Measurements from ENCODE around the gene FABP7. TPM values are rescaled to one million over a fixed set of nuclear protein-coding genes. Genes with fewer than 3 reads are reported as not detected.

Gene FABP7
- polyA plus RNA-seq, 2 of the 4 experiments (the other 2 are of a cell fraction), result not detected

GRCh38 chr6:122798099-122798641 is 18.7 kb downstream of the FABP7 start:
- ChIA-PET CTCF (interaction anchor here (1.2 to 2.5 kb wide), 5 partner anchors 9 to 72 kb away, joined by 3 to 17 read pairs (median 3); partner anchors contain the start of gene SMPDL3A), POLR2A (interaction anchor here (0.6 to 1.6 kb wide), 2 partner anchors 9 to 179 kb away, joined by 3 to 17 read pairs; partner anchors contain the start of gene SMPDL3A)
- peak; percentile 88 to 96 for ATAC-seq
- FAIRE-seq, result no peak
- Histone ChIP-seq H3K4me1 (peaks cover 32% of the 10 kb centered on the region), H3K9me3 (no peaks in the 10 kb centered on the region), H3K4me3 (no peak overlapping the region), H3K4me2 (peak overlapping the region; percentile 58), H3K27ac (peak overlapping the region in 1 of 2 experiments; percentile 28; a peak in 1 of 6 replicates)
- DNase-seq (ENCODE audit: low read depth in 1 of 2, low spot score in 1 of 2), result peak; percentile 15 to 59
- TF ChIP-seq JUNB (IDR thresholded peaks at IDR 0.05) (peak; percentile 73), GATA3 (IDR thresholded peaks at IDR 0.05; ENCODE audit: borderline replicate concordance) (no peak; the same call in 1 of the 2 replicates), FOSL2 (IDR thresholded peaks at IDR 0.05) (peak; percentile 40), FOSL2 (CRISPR knock-in tag; IDR thresholded peaks at IDR 0.05) (0 out of 2 replicates have a peak, but pooled peaks have one; percentile 2)
- 5% methylated on average over 6 of the region's 6 CpGs for WGBS (ENCODE audit: missing lambda C conversion rate)

DNA sequence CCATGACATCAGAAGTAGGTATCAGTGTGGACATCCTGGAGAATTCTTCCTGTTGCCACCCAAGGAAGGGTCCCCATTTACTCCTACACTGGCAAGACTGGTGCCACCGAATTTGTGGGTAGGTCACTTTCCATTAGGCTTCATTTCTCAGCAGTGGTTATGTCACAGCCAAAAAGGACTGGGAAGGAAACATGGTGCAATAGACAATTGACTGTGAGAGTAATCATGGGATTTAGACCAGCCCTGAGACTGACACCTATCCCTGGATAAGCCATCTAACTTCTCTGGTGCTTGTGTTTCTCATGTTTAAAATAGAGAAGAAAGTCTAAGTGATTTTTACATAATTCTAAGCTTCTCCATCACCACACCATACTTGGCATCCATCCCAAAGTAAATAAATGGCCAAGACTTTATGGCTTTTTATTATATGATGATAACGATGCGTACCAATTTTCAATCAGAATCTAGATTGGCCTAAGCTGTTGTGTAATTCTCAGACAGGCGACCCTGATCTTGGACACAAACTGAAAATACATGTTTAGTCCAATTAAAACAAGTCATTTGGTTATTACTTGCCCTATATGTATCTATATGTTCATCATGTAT is 19.7 kb downstream of the FABP7 start:
- DNase-seq (ENCODE audit: low read depth in 1 of 2, low spot score in 1 of 2) (no peak), ATAC-seq (no peak), FAIRE-seq (no peak)
- WGBS (ENCODE audit: missing lambda C conversion rate), result 79% methylated on average over 4 of the region's 4 CpGs
- no peaks in the 10 kb centered on the region for H3K9me3 ChIP-seq
- peak overlapping the region; percentile 58 for H3K4me2 ChIP-seq
- CTCF ChIA-PET, result interaction anchor here (1.2 to 2.5 kb wide), 5 partner anchors 10 to 71 kb away, joined by 3 to 17 read pairs (median 3); partner anchors contain the start of gene SMPDL3A
- no peak for TF ChIP-seq HEYL (CRISPR knock-in tag; IDR thresholded peaks at IDR 0.05)
- no peak for TF ChIP-seq BHLHE40 (IDR thresholded peaks at IDR 0.05; ENCODE audit: low read depth, low read length)
- no peak for TF ChIP-seq JUNB (IDR thresholded peaks at IDR 0.05)
- no peak for TF ChIP-seq HOXB13 (CRISPR knock-in tag; IDR thresholded peaks at IDR 0.05; ENCODE audit: low read depth)
- TF ChIP-seq MYC (IDR thresholded peaks at IDR 0.05; ENCODE audit: borderline replicate concordance, low read length), result no peak
- no peak for TF ChIP-seq CBX8 (IDR thresholded peaks at IDR 0.05)
- TF ChIP-seq CHD2 (IDR thresholded peaks at IDR 0.05; ENCODE audit: low read length, partially characterized antibody), result no peak
- H3K4me3 ChIP-seq, result no peak overlapping the region
- peaks cover 32% of the 10 kb centered on the region for H3K4me1 ChIP-seq
- no peak overlapping the region for H3K27ac ChIP-seq
- POLR2A ChIA-PET, result interaction anchor here (1.6 kb wide), 1 partner anchor 10 kb away, joined by 17 read pairs; the partner anchor contains the start of gene SMPDL3A

DNA sequence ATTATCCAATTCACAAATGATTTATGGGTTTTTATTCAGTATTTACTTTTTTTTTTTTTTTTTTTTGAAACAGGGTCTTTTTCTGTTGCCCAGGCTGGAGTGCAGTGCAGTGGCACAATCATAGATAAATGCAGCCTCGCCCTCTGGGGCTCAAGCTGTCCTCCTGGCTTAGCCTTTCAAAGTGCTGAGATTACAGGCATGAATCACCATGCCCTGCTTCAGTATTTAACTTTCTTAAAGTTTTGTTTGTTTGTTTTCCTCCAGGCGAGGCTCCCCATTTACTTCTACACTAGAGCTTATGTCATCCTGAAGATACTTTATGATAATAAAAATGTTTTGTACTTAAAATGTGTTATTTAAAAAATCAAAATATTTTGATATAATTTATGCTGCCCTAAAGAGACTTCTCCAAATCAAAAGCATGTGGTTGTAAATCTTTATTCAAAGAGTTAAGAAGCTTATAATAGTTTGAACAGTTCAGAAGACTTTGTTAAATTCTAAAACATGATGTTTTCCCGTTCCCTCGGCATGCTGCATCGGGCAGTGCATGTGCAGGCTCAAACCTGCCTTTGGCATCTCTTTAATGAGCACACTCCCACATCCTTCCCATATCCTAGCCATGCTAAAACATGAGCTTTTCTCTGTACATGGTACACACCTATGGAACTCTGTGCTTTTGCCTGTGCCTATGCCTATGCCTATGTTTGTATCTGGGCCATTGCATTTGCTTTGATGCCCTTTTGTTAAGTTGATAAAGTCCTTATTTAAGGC is 20.6 kb downstream of the FABP7 start:
- TF ChIP-seq, protein P1, sequence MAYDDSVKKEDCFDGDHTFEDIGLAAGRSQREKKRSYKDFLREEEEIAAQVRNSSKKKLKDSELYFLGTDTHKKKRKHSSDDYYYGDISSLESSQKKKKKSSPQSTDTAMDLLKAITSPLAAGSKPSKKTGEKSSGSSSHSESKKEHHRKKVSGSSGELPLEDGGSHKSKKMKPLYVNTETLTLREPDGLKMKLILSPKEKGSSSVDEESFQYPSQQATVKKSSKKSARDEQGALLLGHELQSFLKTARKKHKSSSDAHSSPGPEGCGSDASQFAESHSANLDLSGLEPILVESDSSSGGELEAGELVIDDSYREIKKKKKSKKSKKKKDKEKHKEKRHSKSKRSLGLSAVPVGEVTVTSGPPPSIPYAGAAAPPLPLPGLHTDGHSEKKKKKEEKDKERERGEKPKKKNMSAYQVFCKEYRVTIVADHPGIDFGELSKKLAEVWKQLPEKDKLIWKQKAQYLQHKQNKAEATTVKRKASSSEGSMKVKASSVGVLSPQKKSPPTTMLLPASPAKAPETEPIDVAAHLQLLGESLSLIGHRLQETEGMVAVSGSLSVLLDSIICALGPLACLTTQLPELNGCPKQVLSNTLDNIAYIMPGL (CRISPR knock-in tag; IDR thresholded peaks at IDR 0.05; ENCODE audit: borderline replicate concordance), result no peak
- 0 out of 2 replicates have a peak, but pooled peaks have one; percentile 15 for TF ChIP-seq JUNB (IDR thresholded peaks at IDR 0.05)
- no peak for TF ChIP-seq E2F6 (IDR thresholded peaks at IDR 0.05; ENCODE audit: borderline replicate concordance, low read depth)
- no peak for TF ChIP-seq SMC3 (IDR thresholded peaks at IDR 0.05)
- peak overlapping the region; percentile 58 for H3K4me2 ChIP-seq
- 52% methylated on average over 5 of the region's 5 CpGs for WGBS (ENCODE audit: missing lambda C conversion rate)
- DNase-seq (ENCODE audit: low read depth in 1 of 2, low spot score in 1 of 2) (peak in 1 of 2 experiments; percentile 22), FAIRE-seq (no peak), ATAC-seq (peak in 1 of 2 experiments; percentile 73; a peak in 3 of 6 replicates)
- ChIA-PET CTCF (interaction anchor here (1.3 to 1.8 kb wide), 2 partner anchors 11 to 38 kb away, joined by 4 to 9 read pairs; partner anchors contain the start of gene SMPDL3A), POLR2A (no interaction called here)
- H3K4me1 ChIP-seq, result peaks cover 32% of the 10 kb centered on the region
- no peak overlapping the region for H3K27ac ChIP-seq
- H3K4me3 ChIP-seq, result no peak overlapping the region
- H3K9me3 ChIP-seq, result no peaks in the 10 kb centered on the region

- ATAC-seq, result no peak
Measured at GRCh38 chr6:122800906-122801305, 21.4 kb downstream of the FABP7 start.

More at GRCh38 chr6:122800906-122801305, 21.4 kb downstream of the FABP7 start:
- H3K9me3 ChIP-seq, result no peaks in the 10 kb centered on the region
- H3K4me2 ChIP-seq, result no peak overlapping the region
- H3K4me1 ChIP-seq, result peaks cover 32% of the 10 kb centered on the region
- ChIA-PET CTCF (interaction anchor here (1.3 to 1.8 kb wide), 2 partner anchors 12 to 37 kb away, joined by 4 to 9 read pairs; partner anchors contain the start of gene SMPDL3A), POLR2A (no interaction called here)
- TF ChIP-seq, protein P2, sequence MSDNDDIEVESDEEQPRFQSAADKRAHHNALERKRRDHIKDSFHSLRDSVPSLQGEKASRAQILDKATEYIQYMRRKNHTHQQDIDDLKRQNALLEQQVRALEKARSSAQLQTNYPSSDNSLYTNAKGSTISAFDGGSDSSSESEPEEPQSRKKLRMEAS (IDR thresholded peaks at IDR 0.05), result no peak
- TF ChIP-seq HOXA7 (CRISPR knock-in tag; IDR thresholded peaks at IDR 0.05), result no peak
- no peak for TF ChIP-seq ESRRA (IDR thresholded peaks at IDR 0.05; ENCODE audit: borderline replicate concordance, low read length)
- TF ChIP-seq, protein P1 (CRISPR knock-in tag; IDR thresholded peaks at IDR 0.05; ENCODE audit: borderline replicate concordance), result no peak
- TF ChIP-seq POLR2A (IDR thresholded peaks at IDR 0.05; ENCODE audit: low read length), result no peak
- DNase-seq (ENCODE audit: low read depth in 1 of 2, low spot score in 1 of 2) (no peak), FAIRE-seq (no peak)
- WGBS (ENCODE audit: missing lambda C conversion rate), result 40% methylated on average over 3 of the region's 3 CpGs
- H3K27ac ChIP-seq, result no peak overlapping the region
- no peak overlapping the region for H3K4me3 ChIP-seq

All from A549 (cell line).